Bronchial epithelial cell (primary cell): ENCODE measurements around the gene HK3. TPM values are rescaled to one million over a fixed set of nuclear protein-coding genes. Genes with fewer than 3 reads are reported as not detected.
A peak's percentile ranks its signal among the peaks of the same experiment; 100 is the strongest.

ENCODE experiments used
- DNase-seq: peaks from one replicate; pipeline ENCODE4 v3.0.0-alpha.2; 2010; ENCODE audit warnings: low read depth
- FAIRE-seq: peaks from 2 replicates; lab custom pipeline; 2011; peaks lifted over from hg19 to GRCh38; lab: Jason Lieb, UNC
- H3K27me3 ChIP-seq: 2 replicates; pipeline ENCODE4 v1.5.1; 2011; ENCODE audit warnings: low read length; ENCODE audit not compliant: control insufficient read depth, insufficient read depth
- H3K36me3 ChIP-seq: 2 replicates; pipeline ENCODE4 v1.5.1; 2011; ENCODE audit warnings: low read length; ENCODE audit not compliant: control insufficient read depth, insufficient read depth
- H3K4me3 ChIP-seq: 2 replicates; pipeline ENCODE4 v1.5.1; 2011; ENCODE audit warnings: mild to moderate bottlenecking, low read depth, low read length, control low read depth
- total RNA-seq: library from RNA; depleted of rRNA; stranded (reverse); fragments of >200 nt; gene quantifications from 2 replicates; pipeline ENCODE4 v1.2.1, GENCODE V29; 2014
- TF ChIP-seq, protein P1 (sequence below): IDR thresholded peaks from 2 replicates; pipeline ENCODE4 v1.5.1; 2011; ENCODE audit warnings: mild to moderate bottlenecking, moderate library complexity, low read length, control low read depth, inconsistent platforms; ENCODE audit not compliant: insufficient read depth, severe bottlenecking

HK3 gene
- total RNA-seq, 1 donor from 2014 or later, result under 0.01 TPM

DNA sequence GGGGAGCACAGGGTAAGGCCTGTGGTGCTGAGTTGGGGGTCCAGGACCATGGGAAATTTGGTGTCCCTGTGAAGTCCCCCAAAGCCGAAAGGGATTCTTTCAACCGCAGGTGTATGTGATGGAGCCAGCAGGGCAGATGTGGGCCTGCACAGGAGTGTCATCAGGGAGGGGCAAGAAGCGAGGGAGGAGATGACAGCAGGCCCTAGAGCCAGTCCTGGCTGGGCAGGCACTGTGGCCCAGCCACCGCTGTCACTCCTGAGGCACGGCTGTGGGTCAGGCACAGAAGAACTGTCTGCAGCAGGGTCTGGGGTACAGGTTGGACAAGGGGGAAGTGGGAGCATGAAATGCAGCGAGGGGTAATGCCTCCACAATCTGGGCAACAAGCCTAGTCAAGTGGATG, 4.8 kb downstream of the HK3 start:
- FAIRE-seq (no peak), DNase-seq (no peak)
- TF ChIP-seq, protein P1, sequence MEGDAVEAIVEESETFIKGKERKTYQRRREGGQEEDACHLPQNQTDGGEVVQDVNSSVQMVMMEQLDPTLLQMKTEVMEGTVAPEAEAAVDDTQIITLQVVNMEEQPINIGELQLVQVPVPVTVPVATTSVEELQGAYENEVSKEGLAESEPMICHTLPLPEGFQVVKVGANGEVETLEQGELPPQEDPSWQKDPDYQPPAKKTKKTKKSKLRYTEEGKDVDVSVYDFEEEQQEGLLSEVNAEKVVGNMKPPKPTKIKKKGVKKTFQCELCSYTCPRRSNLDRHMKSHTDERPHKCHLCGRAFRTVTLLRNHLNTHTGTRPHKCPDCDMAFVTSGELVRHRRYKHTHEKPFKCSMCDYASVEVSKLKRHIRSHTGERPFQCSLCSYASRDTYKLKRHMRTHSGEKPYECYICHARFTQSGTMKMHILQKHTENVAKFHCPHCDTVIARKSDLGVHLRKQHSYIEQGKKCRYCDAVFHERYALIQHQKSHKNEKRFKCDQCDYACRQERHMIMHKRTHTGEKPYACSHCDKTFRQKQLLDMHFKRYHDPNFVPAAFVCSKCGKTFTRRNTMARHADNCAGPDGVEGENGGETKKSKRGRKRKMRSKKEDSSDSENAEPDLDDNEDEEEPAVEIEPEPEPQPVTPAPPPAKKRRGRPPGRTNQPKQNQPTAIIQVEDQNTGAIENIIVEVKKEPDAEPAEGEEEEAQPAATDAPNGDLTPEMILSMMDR, result no peak
- Histone ChIP-seq H3K36me3 (no peaks in the 10 kb centered on the region), H3K27me3 (no peaks in the 10 kb centered on the region), H3K4me3 (no peak overlapping the region)

DNA sequence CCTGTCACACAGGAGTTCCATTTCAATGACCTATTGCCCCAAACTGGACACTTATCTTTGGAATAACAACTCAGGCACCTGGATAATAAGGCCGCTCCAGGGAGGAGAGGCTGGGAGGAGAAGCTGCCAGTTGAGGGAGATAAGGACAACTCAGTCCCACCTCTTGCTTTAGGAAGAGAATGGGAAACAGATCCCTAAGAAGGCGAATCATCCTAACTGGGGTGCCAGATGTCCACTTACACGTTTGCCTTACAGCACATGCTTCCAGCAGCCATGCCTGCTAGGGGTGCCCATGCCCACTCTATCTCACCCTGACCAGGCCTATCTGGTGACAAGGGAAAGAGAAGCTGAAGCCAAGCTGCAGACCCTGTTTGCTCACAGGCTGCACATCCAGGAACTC, 6.5 kb downstream of the HK3 start:
- TF ChIP-seq, protein P1, result no peak
- Histone ChIP-seq H3K36me3 (no peaks in the 10 kb centered on the region), H3K4me3 (no peak overlapping the region), H3K27me3 (no peaks in the 10 kb centered on the region)
- no peak for DNase-seq
- FAIRE-seq, result peak; percentile 50

DNA sequence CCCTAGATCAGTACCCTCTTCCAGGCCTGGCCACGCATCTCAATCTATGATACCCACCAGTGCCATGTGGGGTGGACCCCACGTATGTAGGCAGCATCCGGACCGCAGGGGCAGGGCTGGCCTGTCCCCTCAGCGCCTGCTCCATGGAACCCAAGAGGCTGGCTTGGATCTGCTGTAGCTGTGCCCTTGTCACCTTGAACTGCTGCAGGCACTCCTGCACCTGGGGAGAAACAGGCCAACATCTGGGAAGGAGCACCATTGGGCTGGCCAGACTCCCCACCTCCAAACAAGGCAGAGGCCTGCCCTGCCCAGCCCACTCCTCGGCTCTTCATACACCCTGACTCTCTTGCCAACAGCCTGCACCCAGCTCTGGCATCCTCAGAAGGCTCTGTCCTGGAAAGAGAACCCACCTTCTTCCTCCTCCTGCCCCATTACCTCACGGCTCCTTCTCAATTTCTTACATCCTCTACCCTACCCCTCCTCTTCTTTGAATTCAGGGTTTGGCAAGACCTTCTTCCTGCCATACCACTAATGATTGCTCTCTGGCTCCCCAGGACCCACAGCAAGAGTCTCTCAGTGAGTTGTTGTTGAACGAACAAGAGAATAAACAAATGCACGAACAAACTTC, 7.7 kb downstream of the HK3 start:
- Histone ChIP-seq H3K4me3 (no peak overlapping the region), H3K36me3 (no peaks in the 10 kb centered on the region), H3K27me3 (no peaks in the 10 kb centered on the region)
- TF ChIP-seq, protein P1, result no peak
- DNase-seq, result no peak
- no peak for FAIRE-seq

DNA sequence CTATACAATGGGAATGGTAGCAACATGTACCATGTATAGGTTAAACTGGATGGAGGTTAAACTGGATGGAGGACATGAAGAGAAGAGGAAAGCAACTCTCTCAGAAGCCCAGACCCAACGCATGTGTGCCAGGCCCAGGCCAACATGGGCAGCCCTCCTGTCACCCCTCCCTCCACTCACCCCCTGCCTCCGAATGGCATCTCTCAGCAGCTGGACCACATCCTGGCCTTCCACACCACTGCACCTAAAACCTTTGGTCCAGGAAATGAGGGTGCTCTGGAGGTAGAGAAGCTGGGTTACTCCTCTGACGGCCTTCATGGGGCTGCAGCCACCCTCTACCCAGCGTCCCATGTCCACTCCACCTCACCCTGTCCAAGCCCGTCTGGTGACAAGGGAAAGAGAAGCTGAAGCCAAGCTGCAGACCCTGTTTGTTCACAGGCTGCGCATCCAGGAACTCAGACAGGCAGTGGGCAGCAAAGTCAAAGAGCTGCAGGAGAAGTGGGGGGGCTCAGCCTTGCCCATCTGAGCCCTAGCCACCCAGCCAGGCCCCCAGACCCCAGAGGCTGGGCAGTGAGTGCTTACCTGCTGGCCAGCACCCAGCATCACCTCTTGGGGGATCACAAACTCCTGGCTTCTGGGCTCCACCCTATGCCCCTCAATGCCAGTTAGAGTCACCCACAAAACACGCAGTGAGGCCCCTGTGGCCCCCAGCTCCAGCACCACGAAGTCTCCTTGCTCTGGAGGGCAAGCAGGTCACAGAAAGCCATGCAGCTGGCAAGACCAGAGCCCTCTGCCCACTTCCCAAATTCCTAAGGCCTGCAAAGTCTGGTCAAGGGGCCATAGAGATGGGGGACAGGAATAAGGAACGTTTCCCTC, 8.5 kb downstream of the HK3 start:
- TF ChIP-seq, protein P1, result no peak
- FAIRE-seq (no peak), DNase-seq (no peak)
- H3K36me3 ChIP-seq, result no peaks in the 10 kb centered on the region
- H3K27me3 ChIP-seq, result no peaks in the 10 kb centered on the region
- H3K4me3 ChIP-seq, result no peak overlapping the region

DNA sequence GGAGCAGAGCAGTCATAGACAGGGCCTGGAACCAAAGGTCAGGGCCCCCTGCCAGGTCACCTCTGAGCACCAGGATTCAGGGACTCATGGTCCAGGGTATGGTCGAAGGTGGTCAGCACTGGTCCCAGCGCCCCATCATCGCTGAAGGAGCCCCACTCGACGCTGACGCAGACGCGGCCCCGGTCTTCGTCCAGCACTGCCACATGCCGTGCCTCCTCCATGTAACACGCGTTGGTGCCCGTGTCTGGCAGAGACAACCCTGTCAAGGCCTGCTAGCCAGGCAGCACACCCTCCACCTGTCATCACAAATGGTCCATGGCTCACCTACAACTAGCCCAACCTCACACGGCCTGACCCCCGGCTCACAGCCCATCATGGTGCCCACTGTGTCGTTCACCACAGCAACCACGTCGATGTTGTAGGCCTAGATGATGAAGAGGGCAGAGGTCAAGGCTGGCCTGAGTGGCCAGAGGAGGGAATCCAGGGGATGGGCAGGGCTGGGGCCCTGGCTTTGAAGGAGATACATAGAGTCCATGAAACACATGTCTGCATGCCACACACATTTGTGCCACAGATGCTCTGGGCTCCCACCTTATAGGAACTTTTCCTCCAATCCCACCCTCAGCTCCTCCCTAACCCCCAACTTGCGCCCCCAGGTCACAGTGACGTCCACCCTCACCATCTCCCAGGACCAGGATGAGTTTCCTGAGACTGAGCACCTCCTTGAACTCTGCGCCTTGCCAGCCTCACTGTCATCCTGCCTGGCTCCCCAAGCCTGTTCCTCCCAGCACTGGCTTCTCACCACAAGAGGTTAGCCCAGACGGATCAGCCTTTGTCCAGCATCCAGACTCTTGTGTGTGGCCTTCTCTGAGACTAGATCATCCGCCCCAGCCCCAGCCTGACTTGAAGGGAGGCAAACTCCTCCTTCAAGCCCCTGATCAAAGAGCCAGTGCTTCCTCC, 9.5 kb downstream of the HK3 start:
- DNase-seq, result no peak
- FAIRE-seq, result no peak
- no peaks in the 10 kb centered on the region for H3K36me3 ChIP-seq
- TF ChIP-seq, protein P1, result no peak
- H3K27me3 ChIP-seq, result no peaks in the 10 kb centered on the region
- no peak overlapping the region for H3K4me3 ChIP-seq
